Transverse colon (tissue), 3 donors: Measurements from ENCODE around the gene HIVEP3.

ENCODE experiments used
- EP300 ChIP-seq: sonication (generic); formaldehyde crosslinking; IDR thresholded peaks from one replicate; pipeline ENCODE4 v1.6.1; 2017; ENCODE audit warnings: antibody characterized with exemption, low read depth
- POLR2A ChIP-seq: fragments of 450-650 bp; IDR thresholded peaks from one replicate; pipeline ENCODE4 v1.6.1; 2016; ENCODE audit warnings: antibody characterized with exemption, mild to moderate bottlenecking, moderate library complexity
- POLR2AphosphoS5 ChIP-seq, 3 donors: sonication (generic); formaldehyde crosslinking; IDR thresholded peaks; one replicate each; pipeline ENCODE4 v1.6.1; 2016; ENCODE audit warnings: antibody characterized with exemption in 3 of 3

- TF ChIP-seq EP300, result no peak
- peak in 1 of 3 donors; percentile 59 for TF ChIP-seq POLR2AphosphoS5 (IDR thresholded peaks at IDR 0.05)
- no peak for TF ChIP-seq POLR2A
Observed at GRCh38 chr1:41468122-41468762, 450.5 kb downstream of the HIVEP3 start.
